IMR-90 (cell line): ENCODE measurements around the gene ELOA. TPM values are rescaled to one million over a fixed set of nuclear protein-coding genes. Genes with fewer than 3 reads are reported as not detected.
A peak's percentile ranks its signal among the peaks of the same experiment; 100 is the strongest.

ENCODE experiments used
- ATAC-seq: fragments of 200-7000 bp; cut with Tn5 transposase; 2 replicates; pipeline ENCODE4 v1.9.1; 2020; ENCODE audit warnings: low read depth, mild to moderate bottlenecking, moderate library complexity
- BruUV-seq: library from RNA; stranded (reverse); fragments of 400-500 nt; replicated peaks from 2 replicates; lab custom pipeline; 2021; lab: Mats Ljungman, UMichigan
- CTCF ChIA-PET: fragments of 300-600 bp; formaldehyde crosslinking; extraction: SDS; loops from one replicate; lab custom pipeline; 2021; ENCODE audit warnings: antibody characterized with exemption; lab: Yijun Ruan, JAX
- POLR2A ChIA-PET: fragments of 300-600 bp; sonication (Branson Sonifier 250); formaldehyde crosslinking; loops from one replicate; lab custom pipeline; 2022; ENCODE audit warnings: antibody characterized with exemption; ENCODE audit not compliant: unreplicated experiment; lab: Charles Lee
- DNase-seq: peaks from one replicate; pipeline ENCODE4 v3.0.0; 2013
- H2AFZ ChIP-seq: replicated peaks from 2 replicates; pipeline ENCODE3; 2013; ENCODE audit warnings: low read length, mild to moderate bottlenecking; ENCODE audit not compliant: poor library complexity
- H2AK5ac ChIP-seq: 2 replicates; pipeline ENCODE4 v1.6.1; 2013; ENCODE audit warnings: low read depth, low read length, inconsistent platforms
- H2AK9ac ChIP-seq: replicated peaks from 2 replicates; pipeline ENCODE3; 2013; ENCODE audit warnings: mild to moderate bottlenecking, low read depth, low read length, moderate library complexity; ENCODE audit not compliant: poor library complexity
- H2BK120ac ChIP-seq: 2 replicates; pipeline ENCODE4 v1.6.1; 2013; ENCODE audit warnings: low read depth, low read length, inconsistent platforms
- H2BK15ac ChIP-seq: 3 replicates; pipeline ENCODE4 v1.6.1; 2013; ENCODE audit warnings: low read depth, low read length, inconsistent platforms
- H2BK20ac ChIP-seq: 2 replicates; pipeline ENCODE4 v1.6.1; 2013; ENCODE audit warnings: low read depth, mild to moderate bottlenecking, inconsistent platforms, low read length, moderate library complexity
- H2BK5ac ChIP-seq: 2 replicates; pipeline ENCODE4 v1.6.1; 2013; ENCODE audit warnings: mild to moderate bottlenecking, low read depth, low read length, inconsistent platforms; ENCODE audit not compliant: poor library complexity, severe bottlenecking
- H3K14ac ChIP-seq: replicated peaks from 2 replicates; pipeline ENCODE4 v1.6.1; 2013; ENCODE audit warnings: low read depth, low read length, inconsistent platforms
- H3K18ac ChIP-seq: 2 replicates; pipeline ENCODE4 v1.6.1; 2013; ENCODE audit warnings: low read depth, low read length, control low read depth
- H3K23ac ChIP-seq: 2 replicates; pipeline ENCODE4 v1.6.1; 2013; ENCODE audit warnings: low read depth, low read length, inconsistent platforms
- H3K27ac ChIP-seq: 2 replicates; pipeline ENCODE4 v1.5.1; 2013; ENCODE audit warnings: mild to moderate bottlenecking, control low read depth, low read length; ENCODE audit not compliant: insufficient read depth
- H3K27me3 ChIP-seq: 2 replicates; pipeline ENCODE4 v1.6.1; 2013; ENCODE audit warnings: low read length; ENCODE audit not compliant: control insufficient read depth, insufficient read depth
- H3K36me3 ChIP-seq: 2 replicates; pipeline ENCODE4 v1.6.1; 2013; ENCODE audit warnings: low read length, mixed read lengths; ENCODE audit not compliant: control insufficient read depth, insufficient read depth
- H3K4ac ChIP-seq: 2 replicates; pipeline ENCODE4 v1.6.1; 2013; ENCODE audit warnings: low read depth, low read length, inconsistent platforms
- H3K4me1 ChIP-seq: 2 replicates; pipeline ENCODE4 v1.6.1; 2013; ENCODE audit warnings: low read length, mixed read lengths; ENCODE audit not compliant: control insufficient read depth, insufficient read depth
- H3K4me2 ChIP-seq: 2 replicates; pipeline ENCODE4 v1.6.1; 2013; ENCODE audit warnings: low read depth, mild to moderate bottlenecking, control low read depth, low read length, moderate library complexity
- H3K4me3 ChIP-seq: 2 replicates; pipeline ENCODE4 v1.5.1; 2013; ENCODE audit warnings: low read depth, mild to moderate bottlenecking, control low read depth, low read length, moderate library complexity; ENCODE audit not compliant: insufficient read depth
- H3K56ac ChIP-seq: 2 replicates; pipeline ENCODE4 v1.6.1; 2013; ENCODE audit warnings: low read length, inconsistent platforms; ENCODE audit not compliant: insufficient read depth; ENCODE audit errors: extremely low read depth
- H3K79me1 ChIP-seq, 2 experiments: 2 replicates each; pipeline ENCODE4 v1.6.1; 2013; ENCODE audit warnings: low read length in 2 of 2, inconsistent platforms in 1 of 2, low read depth in 1 of 2
- H3K9ac ChIP-seq: 2 replicates; pipeline ENCODE4 v1.6.1; 2013; ENCODE audit warnings: low read depth, low read length, control low read depth
- H3K9me1 ChIP-seq: 2 replicates; pipeline ENCODE4 v1.6.1; 2013; ENCODE audit warnings: low read length, inconsistent platforms; ENCODE audit not compliant: insufficient read depth
- H3K9me3 ChIP-seq: 2 replicates; pipeline ENCODE4 v1.6.1; 2013; ENCODE audit warnings: low read length; ENCODE audit not compliant: control insufficient read depth, insufficient read depth
- H4K20me1 ChIP-seq: 2 replicates; pipeline ENCODE4 v1.6.1; 2013; ENCODE audit warnings: low read length, inconsistent platforms; ENCODE audit not compliant: insufficient read depth
- H4K5ac ChIP-seq: 2 replicates; pipeline ENCODE4 v1.6.1; 2013; ENCODE audit warnings: mild to moderate bottlenecking, low read depth, low read length, control low read depth
- H4K8ac ChIP-seq, 2 experiments: 2 replicates each; pipeline ENCODE4 v1.6.1; 2013; ENCODE audit warnings: low read depth in 2 of 2, low read length in 2 of 2, control low read depth in 1 of 2, inconsistent platforms in 1 of 2
- H4K91ac ChIP-seq: 2 replicates; pipeline ENCODE4 v1.6.1; 2013; ENCODE audit warnings: low read depth, low read length, inconsistent platforms; ENCODE audit not compliant: insufficient read depth
- CHD1 ChIP-seq: IDR thresholded peaks from 2 replicates; pipeline ENCODE4 v1.6.1; 2012; ENCODE audit warnings: low read depth, low read length, improper control_type of control experiment
- FOS ChIP-seq: fragments of 150-350 bp; IDR thresholded peaks from 2 replicates; pipeline ENCODE4 v1.6.1; 2016; ENCODE audit warnings: low read depth, low read length
- RAD21 ChIP-seq: IDR thresholded peaks from 2 replicates; pipeline ENCODE4 v1.6.1; 2012; ENCODE audit warnings: low read length, improper control_type of control experiment
- RFX5 ChIP-seq: IDR thresholded peaks from 2 replicates; pipeline ENCODE4 v1.8.0; 2012; ENCODE audit warnings: low read depth, mild to moderate bottlenecking, low read length, moderate library complexity
- USF2 ChIP-seq: fragments of 150-350 bp; IDR thresholded peaks from 2 replicates; pipeline ENCODE4 v1.6.1; 2017; ENCODE audit warnings: mild to moderate bottlenecking, antibody characterized with exemption, low read length, low read depth
- WGBS, 2 experiments: methylation state at CpG; one replicate each; pipeline versions ENCODE4 v1.1.5 to v1.1.7; 2013; ENCODE audit warnings: missing lambda C conversion rate in 2 of 2; ENCODE audit not compliant: insufficient read length in 1 of 2; ENCODE audit errors: extremely low coverage in 2 of 2; 5-methylcytosine and 5-hydroxymethylcytosine counted together
- dilution Hi-C: fragments of 300-500 bp; cut with HindIII; formaldehyde crosslinking; loops from one replicate; pipeline ENCODE4 v1.14.3; 2018; ENCODE audit warnings: low sequenced_read_pairs; ENCODE audit not compliant: unreplicated experiment
- in situ Hi-C: fragments of 300-500 bp; cut with MboI; formaldehyde crosslinking; loops from 3 replicates; pipeline ENCODE4 v1.14.3; 2019; ENCODE audit warnings: low sequenced_read_pairs, inconsistent platforms, mixed read lengths
- intact Hi-C: fragments of 100-400 bp; cut with micrococcal nuclease; formaldehyde crosslinking; loops from 2 replicates; pipeline ENCODE4 v1.10.0; 2022
- polyA plus RNA-seq, 3 experiments: library from polyadenylated mRNA; depleted of rRNA; stranded (reverse); fragments of >200 nt; gene quantifications; 2 replicates each; pipeline ENCODE4 v1.2.3, GENCODE V29; 2012; ENCODE audit warnings: low replicate concordance in 1 of 3
- total RNA-seq: library from RNA; depleted of rRNA; stranded (reverse); fragments of >200 nt; gene quantifications from 2 replicates; pipeline ENCODE4 v1.2.3, GENCODE V29; 2012

Gene ELOA
- total and polyA plus RNA-seq, 2 of the 4 experiments (the other 2 are of a cell fraction), result 22.9 to 40.7 TPM

- H3K79me1 ChIP-seq, result peaks cover 18 to 57% of the 10 kb centered on the region in 2 experiments
- no peak overlapping the region for H3K4ac ChIP-seq
- H2BK20ac ChIP-seq, result no peak overlapping the region
- no peak overlapping the region for H2AFZ ChIP-seq
- H4K5ac ChIP-seq, result no peak overlapping the region
- no TSS peak for BruUV-seq
- no peaks in the 10 kb centered on the region for H3K27me3 ChIP-seq
- H3K9ac ChIP-seq, result no peak overlapping the region
- no peak overlapping the region for H2BK5ac ChIP-seq
- no peak overlapping the region for H2AK5ac ChIP-seq
- in situ Hi-C loops (no loop called here), intact Hi-C loops (no loop called here), dilution Hi-C loops (no loop called here)
- no peak overlapping the region for H2BK120ac ChIP-seq
- peak overlapping the region; percentile 65 for H2AK9ac ChIP-seq
- no peak overlapping the region for H4K8ac ChIP-seq
- TF ChIP-seq FOS (no peak), RFX5 (no peak), CHD1 (no peak), USF2 (no peak), RAD21 (no peak)
- ATAC-seq, result no peak
- no peak overlapping the region for H3K14ac ChIP-seq
- H3K23ac ChIP-seq, result no peak overlapping the region
- peaks cover 9% of the 10 kb centered on the region for H3K9me1 ChIP-seq
- no peak overlapping the region for H3K27ac ChIP-seq
- H3K4me2 ChIP-seq, result no peak overlapping the region
- no peak overlapping the region for H3K18ac ChIP-seq
- 98% methylated on average over 6 of the region's 17 CpGs; no CpG with 5 or more reads in 1 of the 2 experiments for WGBS, 2 experiments
- H3K4me1 ChIP-seq, result peaks cover 12% of the 10 kb centered on the region
- H3K4me3 ChIP-seq, result no peak overlapping the region
- peaks cover 10% of the 10 kb centered on the region; the same call in 1 of the 2 replicates for H4K20me1 ChIP-seq
- peaks cover 28% of the 10 kb centered on the region for H3K36me3 ChIP-seq
- POLR2A ChIA-PET, result no interaction called here
- no peak overlapping the region for H2BK15ac ChIP-seq
- no peak overlapping the region for H3K56ac ChIP-seq
- H3K9me3 ChIP-seq, result no peaks in the 10 kb centered on the region
- CTCF ChIA-PET, result no interaction called here
- DNase-seq, result no peak
- H4K91ac ChIP-seq, result no peak overlapping the region
Observed at GRCh38 chr1:23796466-23797271, 53.4 kb downstream of the ELOA start.
